Fibroblast of lung (primary cell): ENCODE results near the gene ZKSCAN1.

ENCODE experiments used
- CTCF ChIP-seq, 2 donors: IDR thresholded peaks in 1 of 2; conservative IDR thresholded peaks in 1 of 2; 1 replicate in 1 of 2; 2 replicates in 1 of 2; pipeline ENCODE4 v1.5.1; 2011 to 2012; ENCODE audit warnings: low read length in 2 of 2, control low read depth in 1 of 2, inconsistent platforms in 1 of 2, low read depth in 1 of 2, mild to moderate bottlenecking in 1 of 2
- EZH2 ChIP-seq: IDR thresholded peaks from 2 replicates; pipeline ENCODE4 v1.5.1; 2012; ENCODE audit warnings: low read length, control low read depth, mild to moderate bottlenecking; ENCODE audit errors: missing control alignments

DNA sequence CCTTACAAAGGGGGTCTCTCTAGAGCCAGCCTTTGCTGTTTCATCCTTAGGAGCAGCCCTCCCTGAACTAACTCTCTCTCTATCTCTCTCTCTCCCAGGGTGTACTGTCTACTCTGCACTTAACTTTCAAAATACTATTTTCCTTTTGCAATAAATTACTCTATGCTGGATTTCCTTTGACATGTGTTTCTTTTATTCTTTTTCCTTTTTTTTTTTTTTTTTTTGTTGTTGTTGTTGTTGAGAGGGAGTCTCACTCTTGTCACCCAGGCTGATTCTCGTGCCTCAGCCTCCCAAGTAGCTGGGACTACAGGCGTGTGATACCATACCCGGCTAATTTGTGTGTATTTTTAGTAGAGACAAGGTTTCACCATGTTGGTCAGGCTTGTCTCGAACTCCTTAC, 67.6 kb downstream of the ZKSCAN1 start:
- TF ChIP-seq CTCF (conservative IDR thresholded peaks at IDR 0.05 in 1 of 2, IDR thresholded peaks at IDR 0.05 in 1 of 2; ENCODE audit: low read depth in 1 of 2, low read length in 2 of 2) (no peak), EZH2 (no peak)
